ENCODE measurements around the gene SNRNP48. TPM values are rescaled to one million over a fixed set of nuclear protein-coding genes. Genes with fewer than 3 reads are reported as not detected.

SNRNP48 gene
- total RNA-seq, 3 donors from 2014 or later, result 13.9 to 20.9 (median 15.4) TPM

DNA sequence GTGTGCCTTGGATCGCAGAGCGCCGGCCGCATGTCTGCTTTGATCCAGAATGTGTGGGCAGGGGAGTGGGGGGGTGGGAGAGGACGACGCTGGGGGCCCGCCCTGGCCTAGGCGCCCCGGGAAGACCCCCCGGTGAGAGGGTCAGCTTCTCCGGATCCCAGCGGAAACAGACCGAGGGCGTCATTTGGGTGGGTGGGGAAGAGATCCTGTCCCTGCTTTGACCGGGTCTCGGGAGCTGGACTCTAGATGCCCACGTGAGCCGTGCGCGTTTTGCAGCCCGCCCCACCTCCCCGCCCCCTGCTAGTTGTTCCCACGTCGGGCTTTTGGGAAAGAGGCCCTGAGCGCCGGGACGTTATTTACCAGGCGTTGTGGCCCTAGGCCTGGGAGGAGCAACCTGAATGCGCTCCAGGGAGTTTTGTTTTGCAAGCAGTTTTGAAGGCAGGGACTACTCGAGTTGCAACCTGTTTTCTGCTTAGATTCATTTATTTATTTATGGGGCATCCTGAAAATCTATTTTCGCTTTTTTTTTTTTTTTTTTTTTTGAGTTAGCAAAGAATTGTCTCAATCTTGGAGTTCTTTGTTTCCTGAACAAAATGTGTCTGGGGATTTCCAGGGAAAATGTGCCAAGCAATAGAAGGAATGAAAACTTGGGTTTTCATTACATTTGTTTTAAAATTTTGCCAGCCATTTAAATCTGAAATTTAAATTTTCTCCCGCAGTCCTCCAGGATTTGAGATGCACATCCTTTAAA, 46.9 kb upstream of the SNRNP48 start:
- Histone ChIP-seq H3K27me3 (peaks cover 0 to 4% of the 10 kb centered on the region in 2 donors), H3K27ac (peak overlapping the region; percentile 96), H3K4me3 (peak overlapping the region; percentile 56 to 90 (median 79)), H3K4me1 (no peaks in the 10 kb centered on the region), H3K9me3 (no peaks in the 10 kb centered on the region), H3K36me3 (no peaks in the 10 kb centered on the region)
- peak; percentile 77 to 84 for DNase-seq (ENCODE audit: low spot score in 2 of 2)
- TF ChIP-seq, protein P1, sequence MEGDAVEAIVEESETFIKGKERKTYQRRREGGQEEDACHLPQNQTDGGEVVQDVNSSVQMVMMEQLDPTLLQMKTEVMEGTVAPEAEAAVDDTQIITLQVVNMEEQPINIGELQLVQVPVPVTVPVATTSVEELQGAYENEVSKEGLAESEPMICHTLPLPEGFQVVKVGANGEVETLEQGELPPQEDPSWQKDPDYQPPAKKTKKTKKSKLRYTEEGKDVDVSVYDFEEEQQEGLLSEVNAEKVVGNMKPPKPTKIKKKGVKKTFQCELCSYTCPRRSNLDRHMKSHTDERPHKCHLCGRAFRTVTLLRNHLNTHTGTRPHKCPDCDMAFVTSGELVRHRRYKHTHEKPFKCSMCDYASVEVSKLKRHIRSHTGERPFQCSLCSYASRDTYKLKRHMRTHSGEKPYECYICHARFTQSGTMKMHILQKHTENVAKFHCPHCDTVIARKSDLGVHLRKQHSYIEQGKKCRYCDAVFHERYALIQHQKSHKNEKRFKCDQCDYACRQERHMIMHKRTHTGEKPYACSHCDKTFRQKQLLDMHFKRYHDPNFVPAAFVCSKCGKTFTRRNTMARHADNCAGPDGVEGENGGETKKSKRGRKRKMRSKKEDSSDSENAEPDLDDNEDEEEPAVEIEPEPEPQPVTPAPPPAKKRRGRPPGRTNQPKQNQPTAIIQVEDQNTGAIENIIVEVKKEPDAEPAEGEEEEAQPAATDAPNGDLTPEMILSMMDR (IDR thresholded peaks at IDR 0.05), result no peak
- TF ChIP-seq POLR2AphosphoS5 (IDR thresholded peaks at IDR 0.05), result peak in 2 of 3 donors; percentile 20 to 43
- intact Hi-C loops (cut with DNase I; ENCODE audit: low total_unique reads), result no loop called here

DNA sequence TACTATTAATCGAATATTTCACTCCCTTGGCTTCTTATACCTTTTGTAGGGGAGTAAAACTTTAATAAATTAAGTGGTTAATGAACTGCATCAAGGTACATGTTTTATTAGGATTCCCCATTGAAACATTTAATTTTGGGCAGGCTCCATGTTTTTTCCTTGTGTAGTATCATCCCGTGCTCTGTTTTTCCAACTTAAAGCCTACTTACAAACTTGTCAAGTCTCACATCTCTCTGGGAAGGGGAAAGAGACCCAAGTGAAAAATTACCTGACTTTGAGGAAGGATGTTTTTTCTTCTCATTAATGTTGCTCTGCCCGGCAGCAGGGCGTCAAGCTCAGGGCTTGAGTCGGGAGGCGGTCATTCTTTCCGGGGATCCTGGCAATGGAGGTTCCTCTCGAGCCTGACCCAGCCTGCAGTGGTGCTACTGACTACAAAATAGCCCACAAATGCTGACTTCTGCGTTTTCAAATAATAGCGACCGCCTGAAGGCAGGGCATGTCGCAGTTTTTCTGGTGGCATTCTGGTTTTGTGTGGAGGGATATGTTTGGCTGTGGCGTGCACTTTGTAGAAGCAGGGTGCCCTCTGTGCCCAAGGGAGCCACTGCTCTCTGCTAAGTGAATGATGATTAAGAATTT, 46.1 kb upstream of the SNRNP48 start:
- no peak for TF ChIP-seq POLR2A (IDR thresholded peaks at IDR 0.05)
- TF ChIP-seq, protein P1 (IDR thresholded peaks at IDR 0.05), result no peak
- TF ChIP-seq POLR2AphosphoS5 (IDR thresholded peaks at IDR 0.05), result no peak
- peak overlapping the region in 2 of 3 donors; percentile 79 to 90 for H3K4me3 ChIP-seq

DNA sequence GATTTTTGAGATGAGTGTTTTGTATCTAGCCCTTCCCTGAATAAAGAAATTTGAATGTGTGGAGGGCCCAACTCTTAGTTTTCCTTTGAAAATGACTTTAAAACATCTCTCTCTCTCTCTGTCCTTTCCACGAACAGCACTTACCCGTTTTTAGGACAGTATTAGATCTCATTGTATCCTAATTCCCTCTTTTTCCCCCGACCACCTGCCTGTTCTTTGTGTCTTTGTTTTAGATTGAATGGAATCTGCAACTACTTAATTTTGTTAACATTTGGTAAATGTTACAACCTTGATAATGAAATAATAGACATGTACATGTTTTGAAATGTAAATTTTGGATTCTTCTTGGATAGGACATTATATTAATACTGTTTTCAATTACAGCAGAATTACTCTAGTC, 45.4 kb upstream of the SNRNP48 start:
- Histone ChIP-seq H3K9me3 (no peaks in the 10 kb centered on the region), H3K27me3 (no peaks in the 10 kb centered on the region), H3K36me3 (no peaks in the 10 kb centered on the region), H3K4me3 (peak overlapping the region in 2 of 3 donors; percentile 79 to 90), H3K27ac (peak overlapping the region in 1 of 2 donors; percentile 96), H3K4me1 (no peaks in the 10 kb centered on the region)
- DNase-seq (ENCODE audit: low spot score in 2 of 2), result no peak
- intact Hi-C loops (cut with DNase I; ENCODE audit: low total_unique reads), result no loop called here
- no peak for TF ChIP-seq POLR2AphosphoS5 (IDR thresholded peaks at IDR 0.05)
- TF ChIP-seq POLR2A (IDR thresholded peaks at IDR 0.05), result no peak
- TF ChIP-seq, protein P1 (IDR thresholded peaks at IDR 0.05), result no peak

More for the DNA sequence above, 46.1 kb upstream of the SNRNP48 start:
- Histone ChIP-seq H3K27me3 (peaks cover 0 to 4% of the 10 kb centered on the region in 2 donors), H3K4me1 (no peaks in the 10 kb centered on the region), H3K27ac (peak overlapping the region; percentile 42 to 96), H3K36me3 (no peaks in the 10 kb centered on the region), H3K9me3 (no peaks in the 10 kb centered on the region)
- no peak for DNase-seq (ENCODE audit: low spot score in 2 of 2)
- intact Hi-C loops (cut with DNase I; ENCODE audit: low total_unique reads), result no loop called here

DNA sequence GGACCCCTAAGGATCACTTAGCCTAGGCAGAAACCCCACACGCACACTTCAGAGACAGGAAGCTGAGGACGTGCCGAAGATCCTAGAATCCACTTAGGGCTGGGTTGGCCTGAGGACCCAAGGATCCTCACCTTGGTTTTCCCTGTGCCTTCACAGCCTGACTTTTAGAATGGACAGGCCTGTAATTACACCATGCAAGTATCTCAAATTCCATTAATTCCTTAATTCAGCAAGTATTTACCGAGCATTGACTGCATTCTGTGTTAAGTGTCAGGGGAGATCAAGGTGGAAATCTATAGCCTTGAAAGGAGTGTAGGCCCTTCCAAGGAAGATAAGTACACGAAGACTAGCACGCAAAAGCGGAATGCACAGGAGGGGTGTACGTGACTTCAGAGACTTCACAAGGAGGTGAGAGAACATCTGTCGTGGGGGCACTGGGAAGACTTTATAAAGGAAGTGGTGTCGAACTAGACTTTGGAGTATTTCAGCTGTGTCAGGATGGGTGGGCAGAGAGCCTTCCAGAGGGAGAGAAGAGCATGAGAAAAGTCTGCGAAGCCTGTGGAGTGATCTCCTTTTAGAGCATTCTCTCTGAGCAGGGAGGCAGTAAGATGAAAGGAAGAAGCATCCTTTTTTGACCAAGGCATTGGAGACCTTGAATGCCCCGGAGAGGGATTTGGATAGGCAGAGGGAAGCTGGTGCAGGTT, 44.5 kb upstream of the SNRNP48 start:
- no peaks in the 10 kb centered on the region for H3K4me1 ChIP-seq
- intact Hi-C loops (cut with DNase I; ENCODE audit: low total_unique reads), result no loop called here
- peak overlapping the region; percentile 61 to 96 for H3K27ac ChIP-seq
- no peaks in the 10 kb centered on the region for H3K36me3 ChIP-seq
- no peaks in the 10 kb centered on the region for H3K9me3 ChIP-seq
- DNase-seq (ENCODE audit: low spot score in 2 of 2), result no peak
- no peaks in the 10 kb centered on the region for H3K27me3 ChIP-seq
- H3K4me3 ChIP-seq, result peak overlapping the region in 2 of 3 donors; percentile 1 to 13
- TF ChIP-seq POLR2AphosphoS5 (IDR thresholded peaks at IDR 0.05) (no peak), POLR2A (IDR thresholded peaks at IDR 0.05) (no peak)
- TF ChIP-seq, protein P1 (IDR thresholded peaks at IDR 0.05), result no peak

All from breast epithelium (tissue), 4 donors.